ENCODE measurements around the gene GKN1.

Gene GKN1

DNA sequence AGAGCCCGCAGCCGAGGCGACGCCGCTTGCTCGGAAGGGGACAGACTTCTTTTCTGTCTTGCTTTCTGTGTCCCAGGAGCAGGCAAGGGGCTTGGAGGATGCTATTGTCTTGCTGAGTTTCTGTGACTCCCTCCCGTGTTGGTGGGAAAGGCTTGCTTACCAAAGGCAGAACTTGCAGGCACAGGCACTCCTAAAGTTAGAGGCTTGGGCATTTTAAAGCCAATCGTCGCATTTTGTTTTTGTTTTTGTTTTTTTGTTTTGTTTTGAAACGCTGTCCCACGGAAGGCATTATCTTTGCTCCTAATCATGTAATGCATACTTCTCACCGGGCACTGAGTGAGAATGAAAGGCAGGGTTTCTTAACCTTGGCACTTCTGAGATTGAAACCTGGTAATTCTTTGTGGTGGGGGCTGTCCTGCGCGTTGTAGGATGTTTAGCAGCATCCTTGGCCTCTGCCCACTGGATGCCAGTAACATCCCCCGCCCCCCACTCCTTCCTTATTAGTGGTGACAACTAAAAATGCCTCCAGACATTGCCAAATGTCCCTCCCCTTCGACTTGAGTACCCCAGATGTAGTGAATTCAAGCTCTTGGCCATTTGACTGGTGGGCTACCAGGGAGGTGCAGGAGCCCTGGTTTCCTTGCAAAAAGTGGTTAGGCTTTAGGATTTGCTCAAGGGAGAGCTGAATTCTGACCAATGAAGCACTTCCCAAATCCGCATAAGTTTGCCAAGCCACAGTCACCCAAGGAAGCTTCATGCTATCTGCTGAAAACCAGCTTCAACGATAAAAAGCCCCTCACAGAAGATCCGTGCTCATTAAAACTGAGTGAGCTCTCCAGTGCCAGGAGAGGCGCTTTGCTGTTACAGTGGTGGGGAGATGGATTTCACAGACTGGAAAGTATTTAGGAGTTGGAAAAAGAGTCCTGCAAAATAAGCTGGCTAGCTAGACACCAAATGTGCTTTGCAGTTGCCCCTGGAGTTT is 39.7 kb downstream of the GKN1 start:
- Histone ChIP-seq H3K27ac (ENCODE audit: insufficient read depth, low read length, poor library complexity, severe bottlenecking) (no peak overlapping the region), H3K4me3 (ENCODE audit: insufficient read depth, low read depth, low read length, poor library complexity, severe bottlenecking) (peak overlapping the region; percentile 56), H3K27me3 (replicated peaks; ENCODE audit: control insufficient read depth, insufficient read depth, low read length, poor library complexity, severe bottlenecking) (peaks cover 34% of the 10 kb centered on the region), H3K36me3 (ENCODE audit: control insufficient read depth, insufficient read depth, low read length) (no peaks in the 10 kb centered on the region), H3K9me3 (ENCODE audit: control insufficient read depth, low read length) (no peaks in the 10 kb centered on the region), H3K4me1 (ENCODE audit: control insufficient read depth, insufficient read depth, low read length, poor library complexity, severe bottlenecking) (peaks cover 15% of the 10 kb centered on the region)
- DNase-seq, result no peak

GRCh38 chr2:69017080-69017479 is 42.6 kb downstream of the GKN1 start:
- H3K27ac ChIP-seq (ENCODE audit: insufficient read depth, low read length, poor library complexity, severe bottlenecking), result no peak overlapping the region
- H3K27me3 ChIP-seq (replicated peaks; ENCODE audit: control insufficient read depth, insufficient read depth, low read length, poor library complexity, severe bottlenecking), result peaks cover 34% of the 10 kb centered on the region
- no peaks in the 10 kb centered on the region for H3K36me3 ChIP-seq (ENCODE audit: control insufficient read depth, insufficient read depth, low read length)
- H3K9me3 ChIP-seq (ENCODE audit: control insufficient read depth, low read length), result no peaks in the 10 kb centered on the region
- H3K4me1 ChIP-seq (ENCODE audit: control insufficient read depth, insufficient read depth, low read length, poor library complexity, severe bottlenecking), result peaks cover 15% of the 10 kb centered on the region
- DNase-seq, result no peak
- H3K4me3 ChIP-seq (ENCODE audit: insufficient read depth, low read depth, low read length, poor library complexity, severe bottlenecking), result no peak overlapping the region

DNA sequence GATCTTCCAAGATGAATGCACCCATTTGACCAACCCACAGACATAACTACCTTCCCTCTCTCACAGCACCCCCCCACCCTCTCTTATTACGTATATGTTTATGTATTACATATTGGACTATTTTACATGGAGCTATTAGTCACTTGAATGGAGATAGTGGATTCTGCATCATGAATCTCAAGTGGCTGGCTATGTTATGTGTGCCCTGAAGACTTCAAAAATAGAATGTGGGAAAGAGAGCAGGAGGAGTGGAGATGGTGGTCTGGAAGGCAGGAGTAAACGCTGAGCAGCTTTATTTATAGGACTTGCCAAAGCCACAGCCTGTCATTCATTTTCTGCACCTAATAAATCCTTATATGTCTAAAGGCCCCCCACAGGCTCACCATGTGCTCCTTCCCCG is 43.4 kb downstream of the GKN1 start:
- H3K27me3 ChIP-seq (replicated peaks; ENCODE audit: control insufficient read depth, insufficient read depth, low read length, poor library complexity, severe bottlenecking), result peaks cover 32% of the 10 kb centered on the region
- H3K4me3 ChIP-seq (ENCODE audit: insufficient read depth, low read depth, low read length, poor library complexity, severe bottlenecking), result no peak overlapping the region
- no peaks in the 10 kb centered on the region for H3K36me3 ChIP-seq (ENCODE audit: control insufficient read depth, insufficient read depth, low read length)
- DNase-seq, result no peak
- no peak overlapping the region for H3K27ac ChIP-seq (ENCODE audit: insufficient read depth, low read length, poor library complexity, severe bottlenecking)
- no peaks in the 10 kb centered on the region for H3K9me3 ChIP-seq (ENCODE audit: control insufficient read depth, low read length)
- H3K4me1 ChIP-seq (ENCODE audit: control insufficient read depth, insufficient read depth, low read length, poor library complexity, severe bottlenecking), result peaks cover 12% of the 10 kb centered on the region

DNA sequence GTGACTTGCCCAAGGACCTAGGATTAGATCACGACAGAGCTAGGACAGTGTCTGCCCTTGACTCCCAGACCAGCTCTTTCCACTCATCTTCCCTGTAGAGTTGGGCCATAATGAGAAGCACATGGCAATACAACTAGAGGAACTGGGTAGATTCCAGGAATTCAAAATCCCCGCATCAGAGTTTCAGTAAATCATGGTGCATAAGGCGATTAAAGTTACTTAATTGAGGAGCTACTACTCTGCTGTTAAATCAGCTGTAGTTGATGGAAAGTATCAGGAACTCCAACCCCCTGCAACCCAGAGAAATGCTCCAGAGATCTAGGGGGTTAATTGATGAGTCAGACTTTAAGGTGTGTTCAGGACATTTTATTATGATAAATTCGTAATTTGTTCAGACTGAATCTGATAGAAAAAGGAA is 44.3 kb downstream of the GKN1 start:
- H3K36me3 ChIP-seq (ENCODE audit: control insufficient read depth, insufficient read depth, low read length), result no peaks in the 10 kb centered on the region
- H3K4me1 ChIP-seq (ENCODE audit: control insufficient read depth, insufficient read depth, low read length, poor library complexity, severe bottlenecking), result peaks cover 5% of the 10 kb centered on the region
- H3K27me3 ChIP-seq (replicated peaks; ENCODE audit: control insufficient read depth, insufficient read depth, low read length, poor library complexity, severe bottlenecking), result peaks cover 25% of the 10 kb centered on the region
- no peak for DNase-seq
- H3K4me3 ChIP-seq (ENCODE audit: insufficient read depth, low read depth, low read length, poor library complexity, severe bottlenecking), result no peak overlapping the region
- no peak overlapping the region for H3K27ac ChIP-seq (ENCODE audit: insufficient read depth, low read length, poor library complexity, severe bottlenecking)
- no peaks in the 10 kb centered on the region for H3K9me3 ChIP-seq (ENCODE audit: control insufficient read depth, low read length)

- no peaks in the 10 kb centered on the region for H3K4me1 ChIP-seq (ENCODE audit: control insufficient read depth, insufficient read depth, low read length, poor library complexity, severe bottlenecking)
- peaks cover 12% of the 10 kb centered on the region for H3K27me3 ChIP-seq (replicated peaks; ENCODE audit: control insufficient read depth, insufficient read depth, low read length, poor library complexity, severe bottlenecking)
- no peak overlapping the region for H3K27ac ChIP-seq (ENCODE audit: insufficient read depth, low read length, poor library complexity, severe bottlenecking)
- no peaks in the 10 kb centered on the region for H3K9me3 ChIP-seq (ENCODE audit: control insufficient read depth, low read length)
- no peak overlapping the region for H3K4me3 ChIP-seq (ENCODE audit: insufficient read depth, low read depth, low read length, poor library complexity, severe bottlenecking)
- H3K36me3 ChIP-seq (ENCODE audit: control insufficient read depth, insufficient read depth, low read length), result no peaks in the 10 kb centered on the region
- DNase-seq, result no peak
These were observed 46.3 kb downstream of the GKN1 start for GRCh38 chr2:69020496-69021426.

DNA sequence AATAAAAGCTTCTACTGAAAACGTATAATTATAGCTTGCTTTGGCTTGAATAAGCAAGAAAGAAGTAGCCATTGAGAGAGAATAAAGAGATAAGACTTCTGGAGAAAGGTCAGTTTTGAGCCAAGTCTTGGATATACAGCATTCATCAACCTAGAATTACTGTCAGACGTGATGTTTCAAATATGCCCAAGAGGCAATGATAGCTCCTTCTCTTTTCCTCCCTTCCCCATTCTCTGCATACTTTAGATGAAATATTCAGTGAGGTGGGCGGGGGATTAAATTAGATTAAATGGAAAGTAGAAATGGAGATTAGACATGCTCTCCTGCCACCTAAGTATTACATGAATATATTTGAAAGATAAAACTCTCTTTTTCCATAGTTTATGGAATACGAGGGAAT is 47.3 kb downstream of the GKN1 start:
- Histone ChIP-seq H3K27ac (ENCODE audit: insufficient read depth, low read length, poor library complexity, severe bottlenecking) (no peak overlapping the region), H3K4me3 (ENCODE audit: insufficient read depth, low read depth, low read length, poor library complexity, severe bottlenecking) (no peak overlapping the region), H3K27me3 (replicated peaks; ENCODE audit: control insufficient read depth, insufficient read depth, low read length, poor library complexity, severe bottlenecking) (peaks cover 5% of the 10 kb centered on the region), H3K36me3 (ENCODE audit: control insufficient read depth, insufficient read depth, low read length) (no peaks in the 10 kb centered on the region), H3K4me1 (ENCODE audit: control insufficient read depth, insufficient read depth, low read length, poor library complexity, severe bottlenecking) (no peaks in the 10 kb centered on the region), H3K9me3 (ENCODE audit: control insufficient read depth, low read length) (no peaks in the 10 kb centered on the region)
- no peak for DNase-seq

- no peaks in the 10 kb centered on the region for H3K27me3 ChIP-seq (replicated peaks; ENCODE audit: control insufficient read depth, insufficient read depth, low read length, poor library complexity, severe bottlenecking)
- DNase-seq, result no peak
These were observed 48.1 kb downstream of the GKN1 start for GRCh38 chr2:69022548-69022947.

DNA sequence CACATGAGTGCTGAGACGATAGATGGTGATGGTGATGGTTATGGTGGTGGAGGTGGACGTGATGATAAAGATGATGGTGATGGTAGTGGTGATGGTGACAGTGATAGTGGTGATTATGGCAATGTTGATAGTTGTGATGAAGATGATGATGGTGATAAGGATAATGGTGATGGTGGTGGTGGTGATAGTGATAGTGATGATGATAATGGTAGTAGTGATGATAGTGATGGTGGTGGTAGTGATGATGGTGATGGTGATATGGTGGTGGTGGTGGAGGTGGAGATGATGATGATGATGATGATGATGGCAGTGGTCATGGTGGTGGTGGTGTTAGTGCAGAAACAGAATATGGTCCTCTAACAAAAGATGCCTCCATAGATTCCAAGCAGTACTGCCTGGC is 48.8 kb downstream of the GKN1 start:
- H3K4me1 ChIP-seq (ENCODE audit: control insufficient read depth, insufficient read depth, low read length, poor library complexity, severe bottlenecking), result no peaks in the 10 kb centered on the region
- H3K27me3 ChIP-seq (replicated peaks; ENCODE audit: control insufficient read depth, insufficient read depth, low read length, poor library complexity, severe bottlenecking), result no peaks in the 10 kb centered on the region
- no peak overlapping the region for H3K4me3 ChIP-seq (ENCODE audit: insufficient read depth, low read depth, low read length, poor library complexity, severe bottlenecking)
- no peak overlapping the region for H3K27ac ChIP-seq (ENCODE audit: insufficient read depth, low read length, poor library complexity, severe bottlenecking)
- H3K36me3 ChIP-seq (ENCODE audit: control insufficient read depth, insufficient read depth, low read length), result no peaks in the 10 kb centered on the region
- no peaks in the 10 kb centered on the region for H3K9me3 ChIP-seq (ENCODE audit: control insufficient read depth, low read length)
- no peak for DNase-seq

More at GRCh38 chr2:69022548-69022947, 48.1 kb downstream of the GKN1 start:
- Histone ChIP-seq H3K4me1 (ENCODE audit: control insufficient read depth, insufficient read depth, low read length, poor library complexity, severe bottlenecking) (no peaks in the 10 kb centered on the region), H3K4me3 (ENCODE audit: insufficient read depth, low read depth, low read length, poor library complexity, severe bottlenecking) (no peak overlapping the region), H3K27ac (ENCODE audit: insufficient read depth, low read length, poor library complexity, severe bottlenecking) (no peak overlapping the region), H3K36me3 (ENCODE audit: control insufficient read depth, insufficient read depth, low read length) (no peaks in the 10 kb centered on the region), H3K9me3 (ENCODE audit: control insufficient read depth, low read length) (no peaks in the 10 kb centered on the region)

DNA sequence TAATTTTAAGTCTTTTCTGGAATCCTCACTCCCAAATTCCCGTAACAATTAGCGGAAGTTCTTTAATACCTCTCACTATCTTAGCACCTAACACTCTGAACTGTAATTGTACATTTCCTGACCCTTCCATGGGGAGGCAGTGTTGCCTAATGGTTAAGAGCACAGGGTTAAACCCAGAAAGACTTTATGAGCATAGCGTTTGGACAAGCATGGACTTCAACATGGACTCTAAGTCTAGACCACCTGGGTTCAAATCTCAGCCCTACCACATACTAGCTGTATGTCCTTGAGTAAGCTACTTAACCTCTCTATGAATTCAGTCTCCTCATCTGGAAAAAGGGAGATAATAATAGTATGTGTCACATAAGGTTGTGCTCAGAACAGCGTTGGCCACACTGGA is 51.6 kb downstream of the GKN1 start:
- Histone ChIP-seq H3K4me1 (ENCODE audit: control insufficient read depth, insufficient read depth, low read length, poor library complexity, severe bottlenecking) (no peaks in the 10 kb centered on the region), H3K27ac (ENCODE audit: insufficient read depth, low read length, poor library complexity, severe bottlenecking) (no peak overlapping the region), H3K4me3 (ENCODE audit: insufficient read depth, low read depth, low read length, poor library complexity, severe bottlenecking) (no peak overlapping the region), H3K27me3 (replicated peaks; ENCODE audit: control insufficient read depth, insufficient read depth, low read length, poor library complexity, severe bottlenecking) (no peaks in the 10 kb centered on the region), H3K36me3 (ENCODE audit: control insufficient read depth, insufficient read depth, low read length) (no peaks in the 10 kb centered on the region), H3K9me3 (ENCODE audit: control insufficient read depth, low read length) (no peaks in the 10 kb centered on the region)
- DNase-seq, result no peak

All from effector memory CD4-positive, alpha-beta T cell (primary cell).